ENCODE data around the gene TNF.

Gene TNF

GRCh38 chr6:31575335-31575901, at the start of gene TNF:
Gene TNF (plus strand): TSS chr6:31575565. CDS start chr6:31575742, 177 bp downstream.
- DNase-seq (ENCODE audit: low read depth): no peak

- peak; percentile 29 for DNase-seq (ENCODE audit: low read depth)
These were observed 49.3 kb upstream of the TNF start for GRCh38 chr6:31525932-31526591.

GRCh38 chr6:31528307-31528777, 47.0 kb upstream of the TNF start:
- no peak for DNase-seq (ENCODE audit: low read depth)

GRCh38 chr6:31528821-31529328, 46.5 kb upstream of the TNF start, which contains the start of gene MCCD1:
Gene MCCD1 (plus strand): TSS chr6:31528962. CDS start chr6:31529015, 53 bp downstream.
- no peak for DNase-seq (ENCODE audit: low read depth)

- DNase-seq (ENCODE audit: low read depth): no peak
These were observed 45.8 kb upstream of the TNF start for GRCh38 chr6:31529329-31530150.

GRCh38 chr6:31530659-31531058, 44.7 kb upstream of the TNF start:
- no peak for DNase-seq (ENCODE audit: low read depth)

- DNase-seq (ENCODE audit: low read depth): no peak
These were observed 44.2 kb upstream of the TNF start for GRCh38 chr6:31531162-31531561.

- no peak for DNase-seq (ENCODE audit: low read depth)
These were observed 43.4 kb upstream of the TNF start for GRCh38 chr6:31531771-31532643.

- DNase-seq (ENCODE audit: low read depth): no peak
These were observed 42.5 kb upstream of the TNF start for GRCh38 chr6:31532644-31533454.

- DNase-seq (ENCODE audit: low read depth): no peak
These were observed 41.9 kb upstream of the TNF start for GRCh38 chr6:31533455-31533841.

GRCh38 chr6:31534011-31534410, 41.4 kb upstream of the TNF start:
- DNase-seq (ENCODE audit: low read depth): no peak

- no peak for DNase-seq (ENCODE audit: low read depth)
These were observed 40.8 kb upstream of the TNF start for GRCh38 chr6:31534521-31535040.

- no peak for DNase-seq (ENCODE audit: low read depth)
These were observed 39.6 kb upstream of the TNF start for GRCh38 chr6:31535538-31536324.

GRCh38 chr6:31538805-31539400, 36.5 kb upstream of the TNF start:
- DNase-seq (ENCODE audit: low read depth): no peak

GRCh38 chr6:31540640-31541039, 34.7 kb upstream of the TNF start:
- DNase-seq (ENCODE audit: low read depth): no peak

GRCh38 chr6:31541059-31541657, 34.2 kb upstream of the TNF start:
- DNase-seq (ENCODE audit: low read depth): peak; percentile 58

GRCh38 chr6:31541658-31542521, 33.5 kb upstream of the TNF start, which contains the start of gene DDX39B:
Gene DDX39B (minus strand): TSS chr6:31542003. CDS start chr6:31540532, 1,471 bp downstream.
- DNase-seq (ENCODE audit: low read depth): peak; percentile 97

- DNase-seq (ENCODE audit: low read depth): no peak
These were observed 31.7 kb upstream of the TNF start for GRCh38 chr6:31543639-31544038.
